GM21723 (cell line): ENCODE results near the gene NRG2.

Experiments used
- ATAC-seq: cut with Tn5 transposase; IDR thresholded peaks from one replicate; pipeline ENCODE4 v1.9.1; 2021; ENCODE audit warnings: mild to moderate bottlenecking, moderate library complexity; ENCODE audit not compliant: unreplicated experiment

The NRG2 gene

GRCh38 chr5:139845846-139846681 lies 197.0 kb downstream of the NRG2 start:
- no peak for ATAC-seq

- ATAC-seq = no peak
These were observed 198.5 kb downstream of the NRG2 start for GRCh38 chr5:139844472-139845145.

GRCh38 chr5:139843991-139844390 lies 199.1 kb downstream of the NRG2 start:
- ATAC-seq = no peak

- ATAC-seq = no peak
These were observed 200.8 kb downstream of the NRG2 start for GRCh38 chr5:139842321-139842720.

GRCh38 chr5:139841549-139841948 lies 201.6 kb downstream of the NRG2 start:
- no peak for ATAC-seq

GRCh38 chr5:139839918-139840317 lies 203.2 kb downstream of the NRG2 start:
- ATAC-seq = no peak

GRCh38 chr5:139839232-139839815 lies 203.8 kb downstream of the NRG2 start:
- no peak for ATAC-seq

- ATAC-seq = no peak
These were observed 204.5 kb downstream of the NRG2 start for GRCh38 chr5:139838381-139839197.

GRCh38 chr5:139837711-139838380 lies 205.3 kb downstream of the NRG2 start:
- no peak for ATAC-seq

- ATAC-seq = no peak
These were observed 206.5 kb downstream of the NRG2 start for GRCh38 chr5:139836469-139837208.

GRCh38 chr5:139835656-139836055 lies 207.4 kb downstream of the NRG2 start:
- ATAC-seq = no peak

GRCh38 chr5:139833525-139833924 lies 209.6 kb downstream of the NRG2 start:
- ATAC-seq = no peak

- no peak for ATAC-seq
These were observed 211.5 kb downstream of the NRG2 start for GRCh38 chr5:139831624-139832023.

- no peak for ATAC-seq
These were observed 213.6 kb downstream of the NRG2 start for GRCh38 chr5:139829471-139829870.

- ATAC-seq = no peak
These were observed 214.7 kb downstream of the NRG2 start for GRCh38 chr5:139828207-139828895.

GRCh38 chr5:139825690-139826089 lies 217.4 kb downstream of the NRG2 start:
- ATAC-seq = no peak

GRCh38 chr5:139823757-139824355 lies 219.2 kb downstream of the NRG2 start:
- no peak for ATAC-seq

GRCh38 chr5:139822553-139823425 lies 220.3 kb downstream of the NRG2 start:
- no peak for ATAC-seq
